SK-N-SH treated with all-trans-retinoic acid at 6 μM for 48 hours (cell line): ENCODE results near the gene DLL4.

ENCODE experiments used
- ARNTL ChIP-seq: fragments of 450-650 bp; formaldehyde crosslinking; IDR thresholded peaks from 2 replicates; pipeline ENCODE4 v1.5.0; 2020; ENCODE audit warnings: low read depth, mild to moderate bottlenecking, moderate library complexity, borderline replicate concordance
- ESRRG ChIP-seq: fragments of 250-450 bp; sonication (Bioruptor Pico); IDR thresholded peaks from 2 replicates; pipeline ENCODE4 v1.6.1; 2021; ENCODE audit warnings: mild to moderate bottlenecking
- GLIS3 ChIP-seq: fragments of 250-450 bp; sonication (Bioruptor Pico); IDR thresholded peaks from 2 replicates; pipeline ENCODE4 v1.5.0; 2020; ENCODE audit warnings: mild to moderate bottlenecking, moderate library complexity
- OSR1 ChIP-seq: fragments of 250-450 bp; sonication (Bioruptor Pico); IDR thresholded peaks from 2 replicates; pipeline ENCODE4 v1.8.0; 2022; ENCODE audit warnings: moderate library complexity, mild to moderate bottlenecking, inconsistent platforms
- PATZ1 ChIP-seq: fragments of 250-450 bp; sonication (Bioruptor Pico); IDR thresholded peaks from 2 replicates; pipeline ENCODE4 v1.8.0; 2020; ENCODE audit warnings: mild to moderate bottlenecking, moderate library complexity, borderline replicate concordance
- PPARA ChIP-seq: fragments of 250-450 bp; sonication (Bioruptor Pico); IDR thresholded peaks from 2 replicates; pipeline ENCODE4 v1.5.0; 2020; ENCODE audit warnings: mild to moderate bottlenecking, borderline replicate concordance
- RARB ChIP-seq: fragments of 250-450 bp; sonication (Bioruptor Pico); IDR thresholded peaks from 2 replicates; pipeline ENCODE4 v1.8.0; 2021; ENCODE audit warnings: mild to moderate bottlenecking, moderate library complexity
- ZFP3 ChIP-seq: fragments of 250-450 bp; sonication (Bioruptor Pico); IDR thresholded peaks from 2 replicates; pipeline ENCODE4 v1.5.0; 2020; ENCODE audit warnings: mild to moderate bottlenecking, moderate library complexity
- ZFP30 ChIP-seq: fragments of 450-650 bp; formaldehyde crosslinking; IDR thresholded peaks from 2 replicates; pipeline ENCODE4 v1.5.0; 2022; ENCODE audit warnings: mild to moderate bottlenecking, moderate library complexity
- TF ChIP-seq, protein P1 (sequence below): fragments of 250-450 bp; sonication (Bioruptor Pico); IDR thresholded peaks from 2 replicates; pipeline ENCODE4 v1.5.0; 2020; ENCODE audit warnings: mild to moderate bottlenecking, moderate library complexity
- TF ChIP-seq, protein P2 (sequence below): fragments of 250-450 bp; sonication (Bioruptor Pico); IDR thresholded peaks from 2 replicates; pipeline ENCODE4 v1.5.1; 2021; ENCODE audit warnings: mild to moderate bottlenecking, moderate library complexity

GRCh38 chr15:40929660-40930429 lies 705 bp downstream of the DLL4 start:
- TF ChIP-seq PPARA (CRISPR knock-in tag) (no peak), PATZ1 (CRISPR knock-in tag) (no peak), ZFP3 (CRISPR knock-in tag) (no peak), OSR1 (CRISPR knock-in tag) (no peak), ZFP30 (CRISPR knock-in tag) (no peak), ARNTL (CRISPR knock-in tag) (no peak), RARB (CRISPR knock-in tag) (no peak), ESRRG (no peak), GLIS3 (CRISPR knock-in tag) (no peak)
- TF ChIP-seq, protein P1, sequence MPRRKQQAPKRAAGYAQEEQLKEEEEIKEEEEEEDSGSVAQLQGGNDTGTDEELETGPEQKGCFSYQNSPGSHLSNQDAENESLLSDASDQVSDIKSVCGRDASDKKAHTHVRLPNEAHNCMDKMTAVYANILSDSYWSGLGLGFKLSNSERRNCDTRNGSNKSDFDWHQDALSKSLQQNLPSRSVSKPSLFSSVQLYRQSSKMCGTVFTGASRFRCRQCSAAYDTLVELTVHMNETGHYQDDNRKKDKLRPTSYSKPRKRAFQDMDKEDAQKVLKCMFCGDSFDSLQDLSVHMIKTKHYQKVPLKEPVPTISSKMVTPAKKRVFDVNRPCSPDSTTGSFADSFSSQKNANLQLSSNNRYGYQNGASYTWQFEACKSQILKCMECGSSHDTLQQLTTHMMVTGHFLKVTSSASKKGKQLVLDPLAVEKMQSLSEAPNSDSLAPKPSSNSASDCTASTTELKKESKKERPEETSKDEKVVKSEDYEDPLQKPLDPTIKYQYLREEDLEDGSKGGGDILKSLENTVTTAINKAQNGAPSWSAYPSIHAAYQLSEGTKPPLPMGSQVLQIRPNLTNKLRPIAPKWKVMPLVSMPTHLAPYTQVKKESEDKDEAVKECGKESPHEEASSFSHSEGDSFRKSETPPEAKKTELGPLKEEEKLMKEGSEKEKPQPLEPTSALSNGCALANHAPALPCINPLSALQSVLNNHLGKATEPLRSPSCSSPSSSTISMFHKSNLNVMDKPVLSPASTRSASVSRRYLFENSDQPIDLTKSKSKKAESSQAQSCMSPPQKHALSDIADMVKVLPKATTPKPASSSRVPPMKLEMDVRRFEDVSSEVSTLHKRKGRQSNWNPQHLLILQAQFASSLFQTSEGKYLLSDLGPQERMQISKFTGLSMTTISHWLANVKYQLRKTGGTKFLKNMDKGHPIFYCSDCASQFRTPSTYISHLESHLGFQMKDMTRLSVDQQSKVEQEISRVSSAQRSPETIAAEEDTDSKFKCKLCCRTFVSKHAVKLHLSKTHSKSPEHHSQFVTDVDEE, result no peak
- TF ChIP-seq, protein P2, sequence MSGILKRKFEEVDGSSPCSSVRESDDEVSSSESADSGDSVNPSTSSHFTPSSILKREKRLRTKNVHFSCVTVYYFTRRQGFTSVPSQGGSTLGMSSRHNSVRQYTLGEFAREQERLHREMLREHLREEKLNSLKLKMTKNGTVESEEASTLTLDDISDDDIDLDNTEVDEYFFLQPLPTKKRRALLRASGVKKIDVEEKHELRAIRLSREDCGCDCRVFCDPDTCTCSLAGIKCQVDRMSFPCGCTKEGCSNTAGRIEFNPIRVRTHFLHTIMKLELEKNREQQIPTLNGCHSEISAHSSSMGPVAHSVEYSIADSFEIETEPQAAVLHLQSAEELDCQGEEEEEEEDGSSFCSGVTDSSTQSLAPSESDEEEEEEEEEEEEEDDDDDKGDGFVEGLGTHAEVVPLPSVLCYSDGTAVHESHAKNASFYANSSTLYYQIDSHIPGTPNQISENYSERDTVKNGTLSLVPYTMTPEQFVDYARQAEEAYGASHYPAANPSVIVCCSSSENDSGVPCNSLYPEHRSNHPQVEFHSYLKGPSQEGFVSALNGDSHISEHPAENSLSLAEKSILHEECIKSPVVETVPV (CRISPR knock-in tag), result no peak
